GM21717 (cell line): ENCODE measurements around the gene BIN2.
"Not testable (repeated sequence)": the region's sequence is repeated elsewhere in the genome, so short reads cannot be mapped to it uniquely, and the experiment has no call there.

Source experiments
- ATAC-seq: cut with Tn5 transposase; IDR thresholded peaks from one replicate; pipeline ENCODE4 v1.9.1; 2021; ENCODE audit warnings: mild to moderate bottlenecking, moderate library complexity; ENCODE audit not compliant: unreplicated experiment

Gene BIN2

DNA sequence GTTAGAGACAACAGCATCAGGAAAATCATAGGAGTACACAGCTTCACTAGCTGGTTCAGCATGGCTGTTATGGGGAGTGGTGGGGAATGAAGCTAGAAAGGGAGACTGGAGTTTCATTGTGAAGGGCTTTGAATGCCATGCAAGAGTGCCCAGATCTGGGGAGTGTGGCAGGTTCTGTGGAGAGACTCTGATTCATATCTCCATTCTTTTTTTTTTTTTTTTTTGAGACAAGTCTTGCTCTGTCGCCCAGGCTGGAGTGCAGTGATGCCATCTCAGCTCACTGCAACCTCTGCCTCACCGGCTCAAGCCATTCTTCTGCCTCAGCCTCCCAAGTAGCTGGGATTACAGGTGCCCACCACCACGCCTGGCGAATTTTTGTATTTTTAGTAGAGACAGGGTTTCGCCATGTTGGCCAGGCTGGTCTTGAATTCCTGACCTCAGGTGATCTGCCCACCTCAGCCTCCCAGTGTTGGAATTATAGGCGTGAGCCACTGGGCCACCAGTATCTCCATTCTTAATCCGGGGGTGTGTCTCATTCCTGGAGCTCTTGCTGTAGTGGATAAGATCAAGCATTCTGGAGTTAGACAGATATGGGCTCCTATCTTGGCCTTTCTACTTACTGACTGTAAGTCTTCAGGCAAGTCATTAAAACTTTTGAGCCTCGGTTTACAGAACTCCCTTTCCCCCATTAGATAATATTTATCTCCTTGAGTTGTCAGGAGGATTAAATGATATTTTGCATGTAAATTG lies 5.7 kb downstream of the BIN2 start:
- ATAC-seq, result not testable (repeated sequence)

DNA sequence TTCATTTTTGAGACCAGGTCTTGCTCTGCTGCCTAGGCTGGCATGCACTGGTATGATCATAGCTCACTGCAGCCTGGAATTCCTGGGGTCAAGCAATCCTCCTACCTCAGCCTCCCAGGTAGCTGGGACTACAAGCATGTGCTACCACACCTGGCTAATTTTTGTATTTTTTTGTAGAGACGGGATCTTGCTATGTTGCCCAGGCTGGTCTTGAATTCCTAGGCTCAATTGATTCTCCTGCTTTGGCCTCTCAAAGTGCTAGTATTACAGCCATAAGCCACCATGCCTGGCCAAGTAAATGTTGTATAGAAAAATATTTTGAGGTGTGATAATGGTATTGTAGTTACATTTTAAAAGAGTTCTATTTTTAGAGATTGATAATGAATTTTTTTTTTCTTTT lies 12.6 kb downstream of the BIN2 start:
- no peak for ATAC-seq

DNA sequence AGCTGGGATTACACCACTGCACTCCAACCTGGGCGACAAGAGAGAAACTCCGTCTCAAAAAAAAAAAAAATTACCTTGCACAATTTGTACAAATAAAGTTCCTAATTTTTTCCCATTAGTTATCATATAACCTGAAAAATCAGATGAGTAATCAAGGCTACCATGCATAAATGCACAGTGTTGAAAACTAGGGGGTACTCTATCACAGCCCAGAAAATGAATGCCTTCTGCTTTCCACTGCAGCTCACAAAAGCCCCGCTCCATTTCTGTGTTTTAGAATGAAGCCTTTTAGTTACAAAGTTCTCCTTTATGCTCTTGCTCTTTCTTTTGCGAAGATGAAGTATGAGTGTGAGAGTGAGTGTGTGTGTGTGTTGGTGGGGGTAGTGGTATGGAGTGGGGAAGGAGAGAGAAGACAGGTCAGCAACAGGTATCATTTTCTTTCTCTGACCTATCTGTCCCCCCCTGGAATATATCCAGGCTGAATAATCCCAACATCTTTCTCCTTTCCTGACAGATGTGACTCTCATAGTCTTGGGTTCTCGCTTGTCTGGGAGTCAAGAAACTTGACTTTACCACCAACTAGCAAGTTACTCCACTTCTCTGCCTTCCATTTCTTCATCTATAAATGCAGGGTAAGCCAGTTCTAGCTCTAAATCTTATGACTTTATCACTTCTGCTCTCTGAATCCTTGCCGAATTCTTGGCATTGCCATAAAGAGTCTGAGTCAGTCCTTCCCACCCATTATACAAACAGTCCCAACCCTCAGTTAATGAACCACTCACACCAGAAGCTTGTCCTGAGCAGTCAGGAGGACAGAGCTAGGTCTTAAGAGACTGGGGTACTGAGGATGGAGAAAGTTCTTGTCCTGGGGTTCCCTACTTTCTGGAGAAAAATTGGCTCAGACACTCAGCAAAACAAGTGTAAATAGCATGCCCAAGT lies 16.1 kb downstream of the BIN2 start:
- ATAC-seq, result no peak

DNA sequence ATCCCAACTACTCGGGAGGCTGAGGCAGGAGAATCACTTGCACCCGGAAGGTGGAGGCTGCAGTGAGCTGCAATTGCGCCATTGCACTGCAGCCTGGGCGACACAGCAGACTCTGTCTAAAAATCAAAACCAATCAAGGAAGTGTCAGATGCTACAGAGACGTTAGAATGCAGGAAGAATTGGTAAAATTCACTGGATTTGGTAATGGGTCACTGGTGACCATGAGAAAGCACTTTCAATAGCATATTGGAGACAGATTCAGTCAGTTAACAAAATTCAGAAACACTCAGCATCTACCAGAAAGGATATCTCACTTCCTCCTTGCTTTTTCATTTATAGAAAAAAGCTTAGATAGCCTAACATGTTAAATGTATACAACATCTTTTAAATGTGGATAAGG lies 17.5 kb downstream of the BIN2 start:
- ATAC-seq, result no peak

DNA sequence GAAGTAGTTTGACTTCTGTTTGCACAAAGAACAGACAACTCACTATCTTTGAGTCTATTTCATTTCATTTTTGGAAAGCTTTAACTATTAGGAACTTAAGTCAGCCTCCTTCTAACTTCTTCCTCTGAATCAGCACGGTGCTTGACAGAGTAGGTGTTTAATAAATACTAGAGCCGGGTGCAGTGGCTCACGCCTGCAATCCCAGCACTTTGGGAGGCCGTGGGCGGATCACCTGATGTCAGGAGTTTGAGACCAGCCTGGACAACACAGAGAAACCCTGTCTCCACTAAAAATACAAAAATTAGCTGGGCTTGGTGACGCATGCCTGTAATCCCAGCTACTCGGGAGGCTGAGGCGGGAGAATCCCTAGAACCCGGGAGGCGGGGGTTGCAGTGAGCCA lies 23.2 kb downstream of the BIN2 start:
- not testable (repeated sequence) for ATAC-seq

DNA sequence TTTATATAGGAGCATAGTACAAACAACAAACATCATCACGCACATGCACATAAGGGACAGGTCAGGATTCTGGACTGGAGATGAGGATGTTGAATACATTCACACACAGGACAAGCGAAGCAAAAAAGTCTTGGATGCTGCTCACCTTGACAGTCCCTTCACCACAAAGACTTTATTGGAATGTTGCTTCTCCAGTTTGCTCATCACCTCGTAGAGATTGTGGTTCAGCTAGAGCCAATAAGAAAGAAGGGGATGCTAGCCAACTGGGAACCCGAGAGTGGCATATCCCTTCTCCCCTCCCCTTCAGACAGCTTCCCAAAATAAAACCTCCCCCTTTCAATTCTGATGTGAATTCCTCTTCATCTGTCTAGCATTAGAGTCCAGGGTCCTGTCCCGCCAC lies 28.3 kb downstream of the BIN2 start:
- ATAC-seq, result no peak

DNA sequence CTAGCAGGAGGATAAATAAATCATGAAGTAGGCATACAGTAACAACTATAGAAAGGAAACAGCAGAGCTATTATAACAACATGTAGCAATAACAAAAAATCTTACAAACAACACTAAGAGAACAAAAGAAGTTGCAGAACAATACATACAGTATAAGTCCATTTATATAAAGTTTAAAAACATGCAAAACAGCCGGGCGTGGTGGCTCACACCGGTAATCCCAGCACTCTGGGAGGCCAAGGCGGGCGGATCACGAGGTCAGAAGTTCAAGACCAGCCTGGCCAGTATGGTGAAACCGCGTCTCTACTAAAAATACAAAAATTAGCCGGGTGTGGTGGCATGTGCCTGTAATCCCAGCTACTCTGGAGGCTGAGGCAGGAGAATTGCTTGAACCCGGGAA lies 29.9 kb downstream of the BIN2 start:
- not testable (repeated sequence) for ATAC-seq

DNA sequence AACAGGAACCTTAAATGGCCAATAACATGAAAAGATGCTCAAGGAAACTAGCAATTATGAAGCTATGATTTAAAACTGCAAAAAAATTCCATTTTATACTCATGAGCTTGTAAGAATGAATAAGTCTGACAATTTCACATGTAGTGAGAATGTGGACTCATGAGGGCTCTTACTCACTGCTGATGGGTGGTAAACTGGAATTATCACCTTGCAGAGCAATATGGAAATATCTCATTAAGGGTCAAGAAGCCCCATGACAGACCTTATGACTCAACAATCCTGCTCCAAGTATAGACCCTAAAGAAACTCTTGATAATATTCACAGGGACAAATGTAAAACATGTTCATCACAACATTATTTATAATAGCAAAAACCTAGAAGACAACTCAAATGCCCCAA lies 30.3 kb downstream of the BIN2 start:
- no peak for ATAC-seq

DNA sequence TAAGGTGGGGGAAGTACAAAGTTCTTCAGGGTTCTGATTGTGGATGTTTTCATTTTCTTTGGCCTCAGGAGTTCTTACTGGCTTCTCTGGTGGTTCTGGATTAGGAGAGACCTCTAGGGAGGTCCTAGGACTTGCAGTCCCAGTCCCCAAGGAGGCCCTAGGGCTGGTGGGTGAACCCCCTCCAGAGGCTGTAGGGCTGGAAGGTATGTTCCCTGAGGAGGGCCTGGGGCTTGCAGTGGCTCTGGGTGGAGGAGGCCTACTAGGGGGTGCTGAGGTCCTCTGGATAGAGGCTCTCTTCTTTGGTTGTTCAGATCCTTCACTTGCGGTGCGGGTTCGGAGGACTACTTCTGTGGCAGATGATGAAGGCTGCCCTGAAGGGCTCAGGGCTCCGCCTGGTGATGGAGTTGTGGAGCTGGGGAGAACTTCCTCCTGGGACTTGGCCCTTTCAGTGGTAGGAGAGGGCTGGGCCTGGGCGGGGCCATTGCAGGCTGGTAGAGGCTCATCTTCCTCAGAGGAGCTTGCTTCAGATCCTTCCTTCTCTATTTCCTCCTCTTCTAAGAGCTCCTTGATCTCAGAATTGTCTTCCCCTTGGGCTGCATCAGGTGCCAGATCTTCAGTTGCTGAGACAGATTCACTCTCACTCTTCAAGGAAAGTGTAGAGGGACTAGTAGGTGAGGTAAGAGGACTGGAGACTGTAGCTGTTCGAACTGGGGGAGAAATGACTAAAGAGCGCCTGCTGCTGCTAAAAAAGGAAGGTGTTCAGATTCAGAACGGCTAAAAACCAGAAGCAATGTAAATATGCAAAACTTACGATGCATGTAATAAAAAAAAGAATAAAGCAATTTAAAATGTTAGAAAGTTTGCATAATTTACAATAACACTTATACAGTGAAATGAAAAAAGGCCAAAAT lies 32.1 kb downstream of the BIN2 start:
- ATAC-seq, result not testable (repeated sequence)

DNA sequence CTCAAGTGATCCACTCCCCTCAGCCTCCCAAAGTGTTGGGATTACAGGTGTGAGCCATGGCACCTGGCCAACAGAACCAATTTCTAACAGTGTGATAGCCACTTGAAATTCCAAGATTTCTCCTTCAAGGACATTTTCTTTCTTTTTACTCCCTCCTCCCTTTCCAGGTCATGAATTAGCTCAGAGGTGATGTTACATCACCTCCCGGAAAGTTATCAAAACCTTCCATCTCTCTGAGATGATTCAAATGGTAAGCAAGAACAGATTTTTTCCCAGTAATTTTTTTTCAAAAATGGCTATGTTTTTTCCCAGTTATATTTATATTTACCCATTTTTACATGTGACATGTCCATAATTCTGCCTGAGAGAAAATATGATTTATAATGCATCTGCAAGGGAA lies 38.1 kb downstream of the BIN2 start:
- ATAC-seq, result no peak

DNA sequence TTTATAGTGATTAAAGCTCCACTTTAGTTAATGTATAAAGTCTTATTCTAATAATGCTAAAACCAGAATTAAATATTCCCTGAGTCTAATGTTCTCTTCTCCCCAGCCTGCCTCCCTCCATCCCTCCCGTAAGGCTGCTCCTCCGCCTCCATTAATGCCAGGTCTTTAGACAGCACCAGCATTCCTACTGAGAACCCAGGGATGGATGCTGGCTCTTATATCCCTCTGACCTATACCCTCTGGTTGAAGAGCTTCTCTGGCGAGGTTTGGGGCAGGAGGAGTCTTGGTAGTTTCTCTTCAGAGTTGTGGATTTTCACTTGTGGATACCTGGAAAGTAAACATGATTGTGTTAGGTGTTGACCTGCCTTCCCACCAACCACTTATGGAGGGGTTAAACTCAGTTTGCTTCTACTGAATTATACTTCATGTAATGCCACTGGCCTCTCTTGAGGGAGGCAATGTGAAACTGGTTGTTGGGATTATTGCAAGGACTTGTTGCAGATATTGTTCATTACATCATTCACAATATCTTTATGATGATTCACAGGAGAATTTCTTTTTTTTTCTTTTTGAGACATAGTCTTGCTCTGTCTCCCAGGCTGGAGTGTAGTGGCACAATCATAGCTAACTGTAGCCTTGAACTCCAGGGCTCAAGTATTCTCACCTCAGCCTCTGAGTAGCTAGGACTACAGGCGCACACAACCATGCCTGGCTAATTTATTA lies 42.6 kb downstream of the BIN2 start:
- ATAC-seq, result no peak

DNA sequence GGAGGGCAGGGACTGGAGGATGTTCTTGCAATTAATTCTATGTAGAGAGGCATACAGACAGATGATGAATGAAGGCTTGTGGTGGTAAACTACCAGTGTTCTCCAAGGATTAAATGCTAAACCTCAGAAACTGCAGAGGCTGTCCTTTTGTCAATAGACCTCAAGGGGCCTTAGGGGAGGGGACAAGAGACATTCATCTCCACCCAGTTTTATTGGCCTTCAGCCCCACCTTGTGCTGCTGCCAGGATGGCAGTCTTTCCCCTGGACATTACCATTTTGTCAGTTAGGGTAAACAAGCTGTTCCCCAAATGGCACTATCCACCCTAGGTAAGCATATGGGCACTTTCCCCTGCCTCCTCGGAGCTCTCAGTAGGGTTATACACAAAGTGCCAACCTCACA lies 48.9 kb downstream of the BIN2 start:
- ATAC-seq, result no peak

DNA sequence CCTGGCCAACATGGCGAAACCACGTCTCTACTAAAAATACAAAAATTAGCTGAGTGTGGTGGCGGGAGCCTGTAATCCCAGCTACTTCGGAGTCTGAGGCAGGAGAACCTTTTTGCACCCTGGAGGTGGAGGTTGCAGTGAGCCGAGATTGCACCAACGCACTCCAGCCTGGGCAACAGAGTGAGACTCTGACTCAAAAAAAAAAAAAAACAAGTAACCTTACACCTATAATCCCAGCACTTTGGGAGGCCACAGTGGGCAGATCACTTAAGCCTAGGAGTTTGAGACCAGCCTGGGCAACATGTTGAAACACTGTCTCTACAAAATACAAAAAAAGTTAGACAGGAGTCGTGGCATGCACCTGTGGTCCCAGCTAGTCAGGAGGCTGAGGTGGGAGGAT lies 51.2 kb downstream of the BIN2 start:
- ATAC-seq, result not testable (repeated sequence)

DNA sequence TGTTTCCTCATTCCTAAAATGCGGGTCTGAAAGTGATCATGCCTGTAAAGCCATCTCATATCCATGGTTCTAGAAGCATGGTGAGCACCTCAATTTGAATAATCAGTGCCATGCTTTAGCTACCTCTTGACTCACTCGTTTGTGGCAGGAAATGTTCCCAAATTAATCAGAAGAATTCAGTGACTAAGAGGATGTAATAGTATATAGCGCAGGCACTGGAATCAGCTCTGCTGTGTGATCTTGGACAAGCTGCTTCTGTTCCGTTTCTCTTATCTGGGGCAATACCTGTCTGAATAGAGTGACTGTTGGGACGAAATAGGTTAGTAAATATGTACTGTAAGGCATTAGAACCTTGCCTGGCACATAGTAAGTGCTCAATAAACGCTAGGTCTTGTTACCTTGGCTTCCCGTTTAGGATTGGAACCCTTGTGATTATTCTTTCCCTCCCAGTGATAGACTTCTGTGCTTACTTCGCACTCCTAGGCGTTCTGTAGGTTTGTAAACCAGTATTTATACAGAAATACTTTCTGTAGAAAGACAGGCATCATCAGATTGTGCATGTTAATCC lies 52.9 kb downstream of the BIN2 start:
- ATAC-seq, result no peak

DNA sequence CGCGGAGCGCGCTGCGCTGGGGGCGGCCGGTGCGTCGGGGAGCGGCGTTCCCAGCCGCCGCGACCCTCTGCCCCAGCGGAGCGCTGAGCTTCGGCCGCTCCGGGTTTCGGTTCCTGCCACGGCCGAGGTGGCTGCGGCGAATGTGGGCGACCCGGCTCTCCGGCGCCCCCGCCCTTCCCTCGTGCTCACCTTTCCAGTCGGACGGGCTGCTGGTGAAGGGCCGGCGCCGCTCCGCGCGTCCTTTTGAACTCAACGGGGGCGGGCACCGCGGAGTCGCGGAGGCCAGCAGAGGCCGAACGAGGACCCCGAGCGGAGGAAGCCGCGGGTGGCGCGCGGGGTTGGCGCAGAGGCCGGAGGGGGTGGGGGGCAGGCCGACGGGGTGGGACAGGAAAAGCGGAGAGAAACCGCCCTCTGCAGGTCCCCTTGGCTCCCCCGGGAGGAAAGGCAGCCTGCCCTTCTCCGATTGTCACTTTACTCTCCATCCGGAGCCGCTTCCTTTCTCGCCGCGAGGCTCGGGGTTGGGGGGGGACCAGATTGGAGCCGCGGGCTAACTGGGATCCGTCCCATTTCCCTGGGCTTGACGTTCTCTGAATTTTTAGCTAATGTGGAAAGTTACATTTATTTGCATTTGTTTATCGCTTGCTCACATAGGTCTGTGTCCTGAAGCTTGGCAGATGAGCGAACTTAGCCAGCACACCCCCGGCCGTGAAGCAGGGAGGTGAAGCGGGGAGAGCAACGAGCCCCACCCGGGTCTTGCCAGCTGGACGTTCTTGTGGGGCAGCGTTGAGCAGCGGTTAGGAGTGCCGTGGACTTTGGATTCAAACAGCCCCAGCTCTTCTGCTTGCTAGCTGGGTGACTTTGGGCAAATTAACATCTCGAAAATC lies 53.7 kb downstream of the BIN2 start, which contains the start of gene SMAGP:
Gene SMAGP (minus strand): TSS at position 349 of the 884 bp plus-strand sequence. CDS start 1,137 bp downstream, outside the sequence.
- ATAC-seq, result peak; percentile 64

DNA sequence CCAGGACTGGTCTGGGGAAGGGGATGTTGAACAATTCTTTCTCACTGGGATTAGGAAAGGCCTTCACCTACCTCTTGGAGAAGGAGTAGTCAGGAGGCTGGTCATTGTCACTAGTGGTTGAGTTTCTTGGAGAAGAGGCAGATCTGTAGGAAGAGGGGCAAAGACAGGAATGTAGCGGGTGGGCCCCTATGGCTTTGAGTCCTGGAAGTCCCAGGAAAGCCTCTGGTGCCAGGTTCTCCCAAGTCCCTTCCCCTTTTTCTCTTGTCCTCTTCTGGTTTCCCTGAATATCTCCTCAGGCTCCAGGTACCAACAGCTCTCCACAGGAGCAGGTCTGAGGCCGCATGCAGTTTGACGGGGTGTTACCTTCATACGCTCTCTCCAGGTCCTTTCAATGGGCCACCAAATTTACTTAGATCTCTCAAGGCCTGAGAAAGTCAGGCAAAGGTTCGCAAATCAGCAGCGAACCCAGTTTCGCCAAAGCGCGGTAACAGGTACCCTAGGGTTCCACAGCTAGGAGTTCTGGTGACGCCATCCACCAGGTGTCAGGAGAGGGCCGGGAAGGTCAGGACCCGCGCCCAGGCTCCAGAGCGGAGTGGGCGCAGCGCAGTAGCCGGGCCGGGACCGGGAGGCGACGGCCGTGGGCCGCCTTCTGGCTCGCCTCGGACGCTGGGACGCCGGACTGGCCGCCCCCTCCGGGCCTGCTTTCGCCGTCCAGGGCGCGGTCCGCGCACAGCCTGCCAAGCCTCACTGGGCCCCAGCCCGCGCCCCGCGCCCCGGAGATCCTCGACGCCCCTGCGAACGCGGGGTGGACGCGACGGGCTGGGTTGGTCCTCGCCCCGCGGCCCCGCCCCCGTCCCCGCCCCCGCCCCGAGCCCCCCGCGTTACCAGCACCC lies 54.6 kb downstream of the BIN2 start:
- ATAC-seq, result peak; percentile 12

DNA sequence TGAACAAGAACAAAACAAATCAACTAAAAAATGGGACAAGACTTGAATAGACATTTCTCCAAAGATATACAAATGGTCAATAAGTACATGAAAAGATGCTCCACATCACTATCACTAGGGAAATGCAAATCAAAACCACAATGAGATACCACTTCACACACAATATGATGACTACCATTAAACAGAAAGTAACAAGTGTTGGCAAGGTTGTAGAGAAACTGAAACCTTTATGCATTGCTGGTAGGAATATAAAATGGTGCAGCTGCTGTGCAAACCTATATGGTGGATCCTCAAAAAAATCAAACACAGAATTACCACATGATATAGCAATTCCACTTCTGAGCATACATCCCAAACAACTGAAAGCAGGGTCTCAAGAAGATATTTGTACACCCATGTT lies 59.0 kb downstream of the BIN2 start:
- peak; percentile 49 for ATAC-seq

DNA sequence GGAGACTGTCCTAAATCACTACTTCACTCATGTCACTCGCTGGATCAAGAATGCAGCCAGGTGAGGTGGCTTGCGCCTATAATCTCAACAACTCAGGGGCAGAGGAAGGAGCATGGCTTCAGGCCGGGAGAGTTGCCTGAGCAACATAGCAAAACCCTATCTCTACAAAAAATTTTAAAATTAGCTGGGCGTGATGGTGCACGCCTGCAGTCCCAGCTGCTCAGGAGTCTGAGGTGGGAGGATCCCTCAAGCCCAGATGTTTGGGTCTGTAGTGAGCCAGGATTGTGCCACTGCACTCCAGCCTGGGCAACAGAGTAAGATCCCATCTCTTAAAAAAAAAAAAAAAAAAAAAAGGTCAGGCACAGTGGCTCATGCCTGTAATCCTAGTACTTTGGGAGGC lies 59.7 kb downstream of the BIN2 start:
- ATAC-seq, result no peak
